Endothelial cell of umbilical vein (primary cell): ENCODE measurements around the gene TWF2.

Experiments
- CTCF ChIP-seq, 2 donors: IDR thresholded peaks; 1 replicate in 1 of 2; 2 replicates in 1 of 2; pipeline ENCODE4 v1.5.1; 2011; ENCODE audit warnings: low read length in 2 of 2, mild to moderate bottlenecking in 2 of 2, moderate library complexity in 2 of 2, control low read depth in 1 of 2, inconsistent platforms in 1 of 2, low read depth in 1 of 2; ENCODE audit not compliant: insufficient read depth in 1 of 2; ENCODE audit errors: extremely low read depth in 1 of 2
- EZH2 ChIP-seq: IDR thresholded peaks from 2 replicates; pipeline ENCODE4 v1.6.1; 2012; ENCODE audit warnings: borderline replicate concordance, low read depth, mild to moderate bottlenecking, moderate library complexity, low read length, inconsistent platforms; ENCODE audit not compliant: severe bottlenecking
- FOS ChIP-seq: IDR thresholded peaks from 2 replicates; pipeline ENCODE4 v1.6.1; 2011; ENCODE audit warnings: mild to moderate bottlenecking, low read length, moderate library complexity, borderline replicate concordance; ENCODE audit not compliant: insufficient read depth
- GATA2 ChIP-seq: IDR thresholded peaks from 2 replicates; pipeline ENCODE4 v1.7.0; 2011; ENCODE audit warnings: low read depth, mild to moderate bottlenecking, moderate library complexity, mixed read lengths, low read length; ENCODE audit not compliant: insufficient read length, insufficient read depth
- MYC ChIP-seq: IDR thresholded peaks from one replicate; pipeline ENCODE4 v1.6.1; 2011; ENCODE audit warnings: mild to moderate bottlenecking, low read depth, low read length
- POLR2A ChIP-seq: IDR thresholded peaks from 2 replicates; pipeline ENCODE4 v1.6.1; 2012; ENCODE audit warnings: low read depth, mild to moderate bottlenecking, control low read depth, low read length
- POLR2AphosphoS5 ChIP-seq: IDR thresholded peaks from 2 replicates; pipeline ENCODE4 v1.6.1; 2012; ENCODE audit warnings: low read depth, mild to moderate bottlenecking, control low read depth, low read length, moderate library complexity; ENCODE audit not compliant: insufficient read depth

GRCh38 chr3:52238761-52239701 lies at the start of gene TWF2:
- TF ChIP-seq POLR2AphosphoS5 (peak; percentile 97), EZH2 (no peak), CTCF (IDR thresholded peaks at IDR 0.05; ENCODE audit: extremely low read depth in 1 of 2, insufficient read depth in 1 of 2, low read depth in 1 of 2, low read length in 2 of 2) (peak; percentile 36 to 62), GATA2 (no peak), POLR2A (peak; percentile 87), MYC (no peak), FOS (no peak)
